HCT116 (cell line): Measurements from ENCODE around the gene NFE2L3.

Source experiments
- CBX3 ChIP-seq: IDR thresholded peaks from 2 replicates; pipeline ENCODE4 v1.6.1; 2012; ENCODE audit warnings: low read depth
- EZH2 ChIP-seq: fragments of 200-600 bp; sonication (generic); IDR thresholded peaks from 2 replicates; pipeline ENCODE4 v1.6.1; 2017; ENCODE audit warnings: antibody characterized with exemption, mixed run types
- EZH2phosphoT487 ChIP-seq: fragments of 200-600 bp; IDR thresholded peaks from 2 replicates; pipeline ENCODE4 v1.6.1; 2018; ENCODE audit warnings: antibody characterized with exemption, borderline replicate concordance
- FOSL1 ChIP-seq: IDR thresholded peaks from 2 replicates; pipeline ENCODE4 v1.6.1; 2012; ENCODE audit warnings: low read depth
- MAX ChIP-seq: IDR thresholded peaks from 2 replicates; pipeline ENCODE4 v1.6.1; 2012
- POLR2A ChIP-seq: IDR thresholded peaks from 2 replicates; pipeline ENCODE4 v1.7.0; 2011; ENCODE audit warnings: borderline replicate concordance; ENCODE audit not compliant: insufficient read depth, insufficient read length; ENCODE audit errors: extremely low read depth
- POLR2AphosphoS5 ChIP-seq: IDR thresholded peaks from 2 replicates; pipeline ENCODE4 v1.6.1; 2011; ENCODE audit warnings: mild to moderate bottlenecking, low read depth, low read length, moderate library complexity
- RAD21 ChIP-seq: IDR thresholded peaks from 2 replicates; pipeline ENCODE4 v1.6.1; 2012; ENCODE audit warnings: low read depth, mild to moderate bottlenecking
- SIN3A ChIP-seq: IDR thresholded peaks from 2 replicates; pipeline ENCODE4 v1.6.1; 2012; ENCODE audit warnings: low read depth
- YY1 ChIP-seq: IDR thresholded peaks from 2 replicates; pipeline ENCODE4 v1.6.1; 2011; ENCODE audit warnings: low read length, low read depth, moderate library complexity, mild to moderate bottlenecking; ENCODE audit not compliant: insufficient replicate concordance; ENCODE audit errors: extremely low read depth
- ZFX ChIP-seq: fragments of 450-650 bp; IDR thresholded peaks from 2 replicates; pipeline ENCODE4 v1.6.1; 2017
- ZNF274 ChIP-seq: fragments of 200-500 bp; sonication (Bioruptor generic); IDR thresholded peaks from 2 replicates; pipeline ENCODE4 v1.6.1; 2014; ENCODE audit warnings: mild to moderate bottlenecking, low read depth, low read length, inconsistent platforms
- TF ChIP-seq, protein P1 (sequence below), 3 experiments: fragments of 200-600 bp in 1 of 3; sonication (generic) in 1 of 3; IDR thresholded peaks in 2 of 3; conservative IDR thresholded peaks in 1 of 3; 2 replicates each; pipeline ENCODE4 v1.5.1; 2012 to 2017; ENCODE audit warnings: low read depth in 2 of 3, low read length in 2 of 3, antibody characterized with exemption in 1 of 3, borderline replicate concordance in 1 of 3, control low read depth in 1 of 3, mild to moderate bottlenecking in 1 of 3, mixed read lengths in 1 of 3, mixed run types in 1 of 3, moderate library complexity in 1 of 3; ENCODE audit not compliant: insufficient read depth in 1 of 3
- TF ChIP-seq, protein P2 (sequence below): IDR thresholded peaks from 2 replicates; pipeline ENCODE4 v1.6.1; 2012; ENCODE audit warnings: low read depth

DNA sequence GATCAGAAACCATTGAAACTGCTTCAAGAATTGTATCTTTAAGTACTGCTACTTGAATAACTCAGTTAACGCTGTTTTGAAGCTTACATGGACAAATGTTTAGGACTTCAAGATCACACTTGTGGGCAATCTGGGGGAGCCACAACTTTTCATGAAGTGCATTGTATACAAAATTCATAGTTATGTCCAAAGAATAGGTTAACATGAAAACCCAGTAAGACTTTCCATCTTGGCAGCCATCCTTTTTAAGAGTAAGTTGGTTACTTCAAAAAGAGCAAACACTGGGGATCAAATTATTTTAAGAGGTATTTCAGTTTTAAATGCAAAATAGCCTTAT lies 33.8 kb downstream of the NFE2L3 start:
- TF ChIP-seq, protein P1, sequence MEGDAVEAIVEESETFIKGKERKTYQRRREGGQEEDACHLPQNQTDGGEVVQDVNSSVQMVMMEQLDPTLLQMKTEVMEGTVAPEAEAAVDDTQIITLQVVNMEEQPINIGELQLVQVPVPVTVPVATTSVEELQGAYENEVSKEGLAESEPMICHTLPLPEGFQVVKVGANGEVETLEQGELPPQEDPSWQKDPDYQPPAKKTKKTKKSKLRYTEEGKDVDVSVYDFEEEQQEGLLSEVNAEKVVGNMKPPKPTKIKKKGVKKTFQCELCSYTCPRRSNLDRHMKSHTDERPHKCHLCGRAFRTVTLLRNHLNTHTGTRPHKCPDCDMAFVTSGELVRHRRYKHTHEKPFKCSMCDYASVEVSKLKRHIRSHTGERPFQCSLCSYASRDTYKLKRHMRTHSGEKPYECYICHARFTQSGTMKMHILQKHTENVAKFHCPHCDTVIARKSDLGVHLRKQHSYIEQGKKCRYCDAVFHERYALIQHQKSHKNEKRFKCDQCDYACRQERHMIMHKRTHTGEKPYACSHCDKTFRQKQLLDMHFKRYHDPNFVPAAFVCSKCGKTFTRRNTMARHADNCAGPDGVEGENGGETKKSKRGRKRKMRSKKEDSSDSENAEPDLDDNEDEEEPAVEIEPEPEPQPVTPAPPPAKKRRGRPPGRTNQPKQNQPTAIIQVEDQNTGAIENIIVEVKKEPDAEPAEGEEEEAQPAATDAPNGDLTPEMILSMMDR (IDR thresholded peaks at IDR 0.05 in 2 of 3, conservative IDR thresholded peaks at IDR 0.05 in 1 of 3; ENCODE audit: borderline replicate concordance in 1 of 3, insufficient read depth in 1 of 3, low read depth in 2 of 3, low read length in 2 of 3) = no peak
- TF ChIP-seq MAX (no peak), EZH2phosphoT487 (no peak), POLR2A (no peak), ZFX (no peak), POLR2AphosphoS5 (no peak), YY1 (no peak), ZNF274 (no peak), CBX3 (no peak), EZH2 (no peak), SIN3A (no peak), RAD21 (no peak), FOSL1 (no peak)
- TF ChIP-seq, protein P2, sequence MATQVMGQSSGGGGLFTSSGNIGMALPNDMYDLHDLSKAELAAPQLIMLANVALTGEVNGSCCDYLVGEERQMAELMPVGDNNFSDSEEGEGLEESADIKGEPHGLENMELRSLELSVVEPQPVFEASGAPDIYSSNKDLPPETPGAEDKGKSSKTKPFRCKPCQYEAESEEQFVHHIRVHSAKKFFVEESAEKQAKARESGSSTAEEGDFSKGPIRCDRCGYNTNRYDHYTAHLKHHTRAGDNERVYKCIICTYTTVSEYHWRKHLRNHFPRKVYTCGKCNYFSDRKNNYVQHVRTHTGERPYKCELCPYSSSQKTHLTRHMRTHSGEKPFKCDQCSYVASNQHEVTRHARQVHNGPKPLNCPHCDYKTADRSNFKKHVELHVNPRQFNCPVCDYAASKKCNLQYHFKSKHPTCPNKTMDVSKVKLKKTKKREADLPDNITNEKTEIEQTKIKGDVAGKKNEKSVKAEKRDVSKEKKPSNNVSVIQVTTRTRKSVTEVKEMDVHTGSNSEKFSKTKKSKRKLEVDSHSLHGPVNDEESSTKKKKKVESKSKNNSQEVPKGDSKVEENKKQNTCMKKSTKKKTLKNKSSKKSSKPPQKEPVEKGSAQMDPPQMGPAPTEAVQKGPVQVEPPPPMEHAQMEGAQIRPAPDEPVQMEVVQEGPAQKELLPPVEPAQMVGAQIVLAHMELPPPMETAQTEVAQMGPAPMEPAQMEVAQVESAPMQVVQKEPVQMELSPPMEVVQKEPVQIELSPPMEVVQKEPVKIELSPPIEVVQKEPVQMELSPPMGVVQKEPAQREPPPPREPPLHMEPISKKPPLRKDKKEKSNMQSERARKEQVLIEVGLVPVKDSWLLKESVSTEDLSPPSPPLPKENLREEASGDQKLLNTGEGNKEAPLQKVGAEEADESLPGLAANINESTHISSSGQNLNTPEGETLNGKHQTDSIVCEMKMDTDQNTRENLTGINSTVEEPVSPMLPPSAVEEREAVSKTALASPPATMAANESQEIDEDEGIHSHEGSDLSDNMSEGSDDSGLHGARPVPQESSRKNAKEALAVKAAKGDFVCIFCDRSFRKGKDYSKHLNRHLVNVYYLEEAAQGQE = no peak
